Peyer's patch (tissue), 4 donors: ENCODE data around the gene SPG7.
"Not testable (repeated sequence)": the region's sequence is repeated elsewhere in the genome, so short reads cannot be mapped to it uniquely, and the experiment has no call there.

Source experiments
- CTCF ChIP-seq, 6 experiments: fragments of 450-650 bp in 4 of 6; fragments of 200-600 bp in 2 of 6; sonication (generic) in 1 of 6; IDR thresholded peaks; one replicate each; pipeline ENCODE4 v1.5.1; 2017 to 2019; ENCODE audit warnings: antibody characterized with exemption in 6 of 6, mild to moderate bottlenecking in 3 of 6, moderate library complexity in 1 of 6
- POLR2A ChIP-seq, 2 donors: fragments of 450-650 bp; IDR thresholded peaks; one replicate each; pipeline ENCODE4 v1.5.1; 2017; ENCODE audit warnings: antibody characterized with exemption in 2 of 2, mild to moderate bottlenecking in 2 of 2, moderate library complexity in 2 of 2

GRCh38 chr16:89587676-89588075, 79.5 kb downstream of the SPG7 start:
- TF ChIP-seq CTCF, POLR2A (IDR thresholded peaks at IDR 0.05): not testable (repeated sequence)
